Epithelial cell of esophagus (primary cell): ENCODE data around the gene GRK3.
"Not testable (repeated sequence)": the region's sequence is repeated elsewhere in the genome, so short reads cannot be mapped to it uniquely, and the experiment has no call there.

Experiments
- DNase-seq: peaks from one replicate; pipeline ENCODE4 v3.0.0; 2010; ENCODE audit warnings: low read depth
- H3K4me3 ChIP-seq: 2 replicates; pipeline ENCODE4 v1.5.1; 2011; ENCODE audit warnings: mild to moderate bottlenecking, low read length, control low read depth
- TF ChIP-seq, protein P1 (sequence below): IDR thresholded peaks from 2 replicates; pipeline ENCODE4 v1.5.1; 2011; ENCODE audit warnings: low read depth, mild to moderate bottlenecking, low read length, control low read depth, inconsistent platforms; ENCODE audit not compliant: insufficient read depth; ENCODE audit errors: missing control alignments

GRK3 gene

DNA sequence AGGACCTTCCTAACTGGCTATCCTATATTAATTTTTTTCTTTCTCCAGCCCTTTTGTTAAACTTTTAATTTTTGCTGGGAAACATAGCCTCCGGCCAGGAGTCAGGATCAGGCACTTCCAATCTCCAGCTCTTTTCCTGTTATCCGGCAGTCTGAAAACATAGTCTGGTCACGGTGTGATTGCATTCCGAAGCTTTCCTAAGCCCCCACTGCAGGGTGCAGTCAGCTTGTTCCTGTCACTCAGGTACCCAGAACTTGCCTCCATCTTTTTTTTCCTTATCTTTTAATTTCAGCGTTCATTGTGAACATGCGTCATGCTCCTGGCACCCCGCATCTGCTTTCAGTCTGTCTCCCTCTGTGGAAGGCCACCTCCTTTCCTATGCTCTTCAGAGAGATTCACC is 59.4 kb downstream of the GRK3 start:
- DNase-seq: no peak

DNA sequence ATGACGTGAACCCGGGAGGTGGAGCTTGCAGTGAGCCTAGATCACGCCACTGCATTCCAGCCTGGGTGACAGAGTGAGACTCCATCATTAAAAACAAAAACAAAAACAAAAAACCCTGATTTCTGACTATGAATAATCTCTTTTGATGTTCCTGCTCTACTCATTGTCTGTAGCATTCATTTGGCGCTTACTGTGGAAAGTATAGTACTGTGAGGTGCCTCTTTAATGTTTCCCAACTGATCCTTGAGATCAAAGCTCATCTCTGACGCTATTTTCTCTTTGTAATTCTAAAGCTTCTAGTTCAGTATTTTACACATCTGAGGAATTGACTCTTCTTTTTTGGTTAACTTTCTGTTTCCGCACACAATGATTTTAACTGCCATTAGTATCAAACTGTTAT is 60.0 kb downstream of the GRK3 start:
- no peak for DNase-seq
- no peak overlapping the region for H3K4me3 ChIP-seq
- TF ChIP-seq, protein P1, sequence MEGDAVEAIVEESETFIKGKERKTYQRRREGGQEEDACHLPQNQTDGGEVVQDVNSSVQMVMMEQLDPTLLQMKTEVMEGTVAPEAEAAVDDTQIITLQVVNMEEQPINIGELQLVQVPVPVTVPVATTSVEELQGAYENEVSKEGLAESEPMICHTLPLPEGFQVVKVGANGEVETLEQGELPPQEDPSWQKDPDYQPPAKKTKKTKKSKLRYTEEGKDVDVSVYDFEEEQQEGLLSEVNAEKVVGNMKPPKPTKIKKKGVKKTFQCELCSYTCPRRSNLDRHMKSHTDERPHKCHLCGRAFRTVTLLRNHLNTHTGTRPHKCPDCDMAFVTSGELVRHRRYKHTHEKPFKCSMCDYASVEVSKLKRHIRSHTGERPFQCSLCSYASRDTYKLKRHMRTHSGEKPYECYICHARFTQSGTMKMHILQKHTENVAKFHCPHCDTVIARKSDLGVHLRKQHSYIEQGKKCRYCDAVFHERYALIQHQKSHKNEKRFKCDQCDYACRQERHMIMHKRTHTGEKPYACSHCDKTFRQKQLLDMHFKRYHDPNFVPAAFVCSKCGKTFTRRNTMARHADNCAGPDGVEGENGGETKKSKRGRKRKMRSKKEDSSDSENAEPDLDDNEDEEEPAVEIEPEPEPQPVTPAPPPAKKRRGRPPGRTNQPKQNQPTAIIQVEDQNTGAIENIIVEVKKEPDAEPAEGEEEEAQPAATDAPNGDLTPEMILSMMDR: no peak

More for the DNA sequence above, 59.4 kb downstream of the GRK3 start:
- TF ChIP-seq, protein P1: no peak
- no peak overlapping the region for H3K4me3 ChIP-seq

DNA sequence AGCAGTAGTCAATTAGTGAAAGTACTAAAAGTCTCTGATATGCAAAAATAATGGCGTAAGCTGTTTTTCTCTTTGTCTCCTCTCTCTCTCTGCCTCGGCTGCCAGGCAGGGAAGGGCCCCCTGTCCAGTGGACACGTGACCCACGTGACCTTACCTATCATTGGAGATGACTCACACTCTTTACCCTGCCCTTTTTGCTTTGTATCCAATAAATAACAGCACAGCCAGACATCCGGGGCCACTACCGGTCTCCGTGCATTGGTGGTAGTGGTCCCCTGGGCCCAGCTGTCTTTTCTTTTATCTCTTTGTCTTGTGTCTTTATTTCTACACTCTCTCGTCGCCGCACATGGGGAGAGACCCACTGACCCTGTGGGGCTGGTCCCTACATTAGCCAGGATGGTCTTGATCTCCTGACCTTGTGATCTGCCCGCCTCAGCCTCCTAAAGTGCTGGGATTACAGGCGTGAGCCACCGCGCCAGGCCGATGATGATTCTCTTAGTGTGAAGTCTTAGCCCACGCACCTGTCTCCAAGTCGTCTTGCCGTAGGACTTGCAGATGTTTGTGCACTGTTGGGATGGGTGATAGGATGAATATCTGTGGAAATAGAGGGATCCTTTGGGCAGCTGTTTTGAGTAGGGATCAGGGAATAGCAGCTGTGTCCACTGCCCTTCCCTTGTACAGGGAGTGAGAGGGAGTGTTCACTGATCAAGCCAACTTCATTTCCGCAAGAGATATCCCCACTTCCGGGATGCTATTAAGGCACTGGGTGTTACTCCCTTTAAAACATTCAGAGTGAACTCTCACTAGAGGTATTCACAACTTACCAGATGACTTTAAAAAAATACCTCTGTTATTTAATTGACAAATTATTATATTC is 61.5 kb downstream of the GRK3 start:
- DNase-seq, H3K4me3 ChIP-seq: not testable (repeated sequence)

DNA sequence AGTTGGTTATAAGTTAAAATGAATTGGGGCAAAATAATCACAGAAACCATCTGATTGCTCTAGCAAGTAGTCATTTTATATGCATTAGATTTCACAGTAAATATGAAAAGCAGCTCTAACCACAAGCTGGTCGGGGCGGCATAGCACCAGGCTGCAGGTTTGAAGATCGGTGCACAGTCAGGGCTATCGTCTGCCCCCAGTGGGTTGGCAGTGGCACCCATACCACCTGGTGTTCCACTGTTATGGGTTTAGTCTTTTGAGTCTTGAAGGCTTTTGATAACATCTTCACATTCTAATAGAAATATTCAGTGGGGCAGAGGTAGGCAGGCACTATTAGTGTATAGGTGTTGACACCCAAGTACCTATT is 62.1 kb downstream of the GRK3 start:
- no peak overlapping the region for H3K4me3 ChIP-seq
- DNase-seq: no peak
- TF ChIP-seq, protein P1: no peak

DNA sequence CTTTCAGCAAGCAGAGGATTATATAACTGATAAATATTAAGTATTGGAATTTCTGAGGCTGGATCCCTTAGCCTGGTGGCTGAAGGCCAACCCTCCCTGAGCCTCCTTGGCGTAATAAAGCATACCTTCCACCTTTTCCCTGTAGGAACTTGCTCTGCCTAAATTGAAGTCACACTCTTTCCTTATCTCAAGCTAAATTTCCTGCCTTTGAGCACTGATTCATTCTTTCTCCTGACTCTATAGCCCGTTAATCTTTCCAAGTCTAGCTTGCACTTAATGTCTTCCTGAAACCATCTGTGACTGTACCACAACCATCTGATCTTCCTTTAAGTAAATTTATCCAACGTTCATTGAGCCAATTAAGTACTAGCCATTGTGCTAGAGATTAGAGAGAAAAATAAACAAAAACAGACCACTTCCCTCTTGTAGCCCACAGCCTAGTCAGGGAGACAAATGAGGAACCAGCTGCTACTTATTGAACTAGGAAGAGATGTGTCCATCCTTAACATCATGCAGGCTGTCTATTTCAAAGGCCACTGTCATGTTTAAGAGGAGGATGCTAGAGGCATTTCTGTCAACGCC is 62.9 kb downstream of the GRK3 start:
- peak; percentile 15 for DNase-seq
- TF ChIP-seq, protein P1: no peak
- H3K4me3 ChIP-seq: no peak overlapping the region

DNA sequence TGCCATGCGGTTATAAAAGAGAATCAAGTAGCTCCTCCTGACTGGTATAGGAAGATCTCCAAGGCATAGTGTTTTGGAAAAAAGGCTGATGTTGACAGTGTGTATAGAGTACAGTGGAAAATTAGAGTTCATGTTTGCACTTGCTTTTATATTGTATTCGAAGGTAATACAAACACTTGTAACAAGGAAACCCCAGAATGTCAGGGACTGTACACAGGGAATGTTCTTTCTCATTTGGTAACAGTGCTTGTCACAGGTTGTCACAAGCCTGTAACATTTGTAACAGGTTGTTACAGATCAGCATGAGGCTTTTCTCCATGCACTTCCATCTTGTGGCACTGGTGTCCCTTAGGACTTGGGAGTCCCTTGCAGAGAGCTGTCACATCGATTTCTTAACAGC is 64.0 kb downstream of the GRK3 start:
- DNase-seq: no peak
- TF ChIP-seq, protein P1: no peak
- no peak overlapping the region for H3K4me3 ChIP-seq

DNA sequence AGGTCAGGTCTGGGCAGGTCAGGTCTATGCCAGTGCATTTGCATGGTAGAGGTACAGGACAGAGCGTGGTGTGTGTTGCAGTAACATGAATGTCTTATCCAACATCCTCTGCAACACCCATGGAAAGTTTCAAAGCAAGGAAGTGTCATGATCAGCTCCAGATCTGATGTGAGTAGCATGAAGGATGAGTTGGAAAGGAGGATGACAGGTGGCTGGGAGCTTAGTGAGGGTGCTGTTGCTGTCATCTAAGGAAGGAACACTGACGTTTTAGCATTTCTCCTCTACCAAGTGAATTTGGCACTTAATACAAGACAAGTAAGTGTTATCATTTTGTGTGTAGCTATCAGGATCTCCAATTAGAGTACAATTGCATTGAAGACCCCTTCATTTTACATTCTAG is 65.1 kb downstream of the GRK3 start:
- no peak for DNase-seq
- H3K4me3 ChIP-seq: no peak overlapping the region
- TF ChIP-seq, protein P1: no peak
